IPS-NIHi11 (cell line): ENCODE data around the gene POGZ.
"Not testable (repeated sequence)": the region's sequence is repeated elsewhere in the genome, so short reads cannot be mapped to it uniquely, and the experiment has no call there.

Experiments
- DNase-seq: peaks from one replicate; pipeline ENCODE4 v3.0.0; 2012; ENCODE audit warnings: mixed read lengths, low spot score

Gene POGZ

DNA sequence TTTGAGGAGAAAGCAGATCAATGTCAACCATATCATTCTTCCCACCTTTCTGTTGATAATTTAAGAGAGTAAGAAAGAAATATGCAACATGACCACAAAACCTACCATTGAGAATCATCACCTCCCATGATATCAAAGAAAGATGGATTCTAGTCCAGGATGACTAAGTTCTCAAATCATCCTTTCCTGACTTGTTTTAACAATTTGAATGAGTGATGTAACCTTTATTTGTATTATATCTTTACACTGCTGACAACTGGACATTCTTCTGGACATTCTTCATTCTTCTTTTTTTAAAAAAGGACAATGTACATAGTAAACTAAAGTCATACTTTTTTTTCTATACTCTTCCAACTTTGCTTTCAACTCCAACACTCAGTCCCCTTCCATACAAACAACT lies 50.4 kb downstream of the POGZ start:
- DNase-seq = no peak

DNA sequence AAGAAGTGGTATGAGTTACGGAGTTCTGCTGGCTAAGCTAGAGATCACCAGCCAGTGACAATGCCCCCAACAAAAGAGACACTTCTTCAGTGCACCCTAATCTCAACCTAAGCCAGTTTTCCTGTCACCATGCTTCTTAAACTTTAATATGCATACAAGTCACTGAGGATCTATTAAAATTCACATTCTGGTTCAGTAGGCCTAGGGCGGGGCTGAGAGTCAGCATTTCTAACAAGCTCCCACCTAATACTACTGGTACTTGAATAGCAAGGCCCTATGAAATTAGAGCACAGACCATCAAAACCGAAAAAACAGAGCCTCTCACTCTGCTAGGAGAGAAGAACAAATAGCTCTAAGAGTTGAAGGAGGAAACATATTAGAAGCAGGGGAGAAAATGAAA lies 52.0 kb downstream of the POGZ start:
- DNase-seq = no peak

DNA sequence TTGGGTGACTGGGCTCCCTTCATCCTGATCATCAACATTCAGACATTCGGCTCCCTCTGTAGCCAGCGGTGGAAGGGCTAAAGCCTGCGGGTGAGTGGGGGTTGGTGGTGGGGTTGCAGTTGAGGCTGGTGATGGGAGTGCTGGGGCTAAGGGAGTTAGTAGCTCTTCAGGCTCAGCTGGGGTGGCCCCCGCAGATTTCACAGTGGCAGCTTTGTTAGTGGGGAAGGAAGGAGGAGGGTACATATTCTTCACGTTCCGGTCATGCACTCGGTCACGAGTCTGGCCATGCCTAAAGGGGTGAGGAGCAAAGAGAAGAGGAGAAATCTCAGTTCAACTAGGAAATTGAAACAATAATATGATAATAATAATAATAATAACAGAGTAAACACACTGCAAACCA lies 53.1 kb downstream of the POGZ start:
- no peak for DNase-seq

DNA sequence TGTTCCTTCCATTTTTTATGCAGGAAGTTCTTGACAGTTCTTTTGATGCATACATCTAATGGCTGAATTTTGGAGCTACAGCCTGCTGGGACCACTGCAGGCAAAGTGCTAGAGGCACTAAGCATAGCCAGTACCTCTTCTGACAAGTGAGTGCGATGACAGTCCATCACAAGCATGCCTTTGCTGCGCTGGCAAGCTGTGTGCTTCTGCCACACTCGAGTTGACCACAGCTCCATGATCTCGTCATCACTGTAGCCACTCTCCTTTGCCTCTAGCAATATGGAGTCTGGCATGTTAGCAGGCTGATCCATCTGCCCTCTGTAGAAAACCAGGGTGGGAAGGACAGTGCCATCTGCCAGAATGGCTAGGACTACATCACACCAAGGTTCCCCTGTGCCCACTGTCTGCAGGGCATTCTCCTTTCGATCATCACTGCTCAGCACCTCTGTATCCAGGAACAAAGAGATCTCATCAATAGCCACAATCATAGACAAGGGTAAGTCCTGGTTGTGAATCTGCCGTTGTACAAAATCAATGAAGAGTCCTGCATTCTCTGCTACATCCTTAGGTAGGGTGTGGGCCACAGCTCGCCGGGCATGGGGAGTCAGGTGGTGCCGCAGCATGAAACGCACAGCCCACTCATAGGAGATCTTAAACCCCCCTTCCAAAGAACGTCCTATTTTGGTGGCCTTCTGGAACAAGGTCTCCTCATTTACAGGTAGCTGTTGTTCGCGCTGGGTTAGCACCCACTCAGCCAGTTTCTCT lies 53.9 kb downstream of the POGZ start:
- no peak for DNase-seq

DNA sequence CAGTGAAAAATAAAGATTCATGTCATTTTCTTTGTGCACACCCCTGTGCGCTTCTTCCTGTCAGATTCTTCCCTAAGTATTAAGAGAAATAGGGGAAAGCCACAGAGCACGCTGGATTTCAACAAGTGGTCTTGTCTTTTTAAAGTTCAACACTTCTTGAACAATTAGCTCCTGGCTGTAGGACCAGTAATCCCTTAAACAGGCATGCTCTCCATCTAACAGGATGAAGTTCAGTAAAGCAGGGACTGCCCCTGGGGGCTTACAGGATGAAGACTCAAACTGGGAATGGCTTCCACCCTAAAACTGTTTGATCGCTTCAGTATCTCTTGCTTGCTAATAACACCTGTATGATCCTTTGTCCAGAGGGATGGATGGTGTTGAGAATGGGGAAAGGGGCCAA lies 55.7 kb downstream of the POGZ start:
- no peak for DNase-seq

DNA sequence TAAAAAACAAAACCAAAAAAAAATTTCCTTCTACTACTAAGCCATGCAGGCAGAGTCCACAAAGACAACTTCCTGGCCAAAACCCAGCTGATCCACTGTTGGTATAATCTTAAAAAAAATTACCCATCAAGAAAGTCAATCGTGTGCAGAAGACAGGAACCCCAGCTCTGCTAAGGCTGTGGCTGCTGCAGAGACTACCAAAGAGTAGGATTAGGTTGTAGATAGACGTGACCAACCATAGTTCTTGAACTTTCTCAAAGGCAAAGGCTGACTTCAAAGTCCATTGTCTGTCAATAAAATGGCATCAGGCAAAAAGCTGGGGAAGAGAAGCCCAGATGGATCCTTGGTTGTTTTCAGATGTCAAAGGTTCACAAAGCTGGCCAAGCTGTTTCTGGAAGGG lies 56.5 kb downstream of the POGZ start:
- no peak for DNase-seq

DNA sequence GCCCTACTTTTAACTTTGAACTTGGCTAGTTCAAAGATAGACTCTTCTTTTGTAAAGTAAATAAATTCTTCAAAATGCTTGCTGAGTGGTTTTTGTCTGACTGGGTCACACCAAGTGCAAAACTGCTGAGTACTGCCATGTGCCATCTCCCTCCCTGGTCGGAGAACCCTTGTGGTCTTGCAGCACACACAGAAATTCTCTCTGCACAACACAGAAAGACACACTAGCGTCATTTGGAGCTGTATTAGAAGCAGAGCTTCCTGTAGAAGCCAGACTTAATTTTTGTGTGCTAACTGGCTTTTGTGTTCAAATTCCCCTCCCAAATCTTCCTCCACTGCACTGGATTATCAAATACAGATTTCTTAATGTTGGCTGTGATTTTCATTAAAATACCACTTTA lies 57.4 kb downstream of the POGZ start:
- no peak for DNase-seq

DNA sequence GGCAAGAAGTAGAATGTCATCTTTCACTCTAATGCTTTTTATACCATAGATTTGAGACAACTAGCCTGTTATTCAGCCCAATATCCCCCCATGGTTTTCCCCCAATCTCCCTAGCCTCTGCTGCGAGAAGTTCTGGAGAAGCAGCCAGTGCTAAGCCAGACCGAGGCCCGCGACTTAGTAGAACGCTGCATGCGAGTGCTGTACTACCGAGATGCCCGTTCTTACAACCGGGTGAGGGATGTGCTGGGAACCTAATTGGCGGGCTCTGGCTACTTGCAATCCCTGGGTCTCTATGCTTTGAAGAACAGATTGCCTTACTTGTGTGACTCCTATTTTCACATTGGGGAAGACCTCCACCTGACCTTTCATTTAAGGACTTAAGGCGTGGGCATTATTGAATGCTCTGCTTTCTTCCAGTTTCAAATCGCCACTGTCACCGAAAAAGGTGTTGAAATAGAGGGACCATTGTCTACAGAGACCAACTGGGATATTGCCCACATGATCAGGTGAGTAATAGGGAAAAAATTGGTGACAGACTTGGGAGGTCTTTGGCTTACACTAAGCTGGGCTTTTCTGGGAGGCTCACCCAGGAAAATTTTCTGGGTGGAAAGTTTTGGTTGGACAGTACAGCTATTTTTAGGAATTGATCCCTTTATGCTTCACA lies 58.0 kb downstream of the POGZ start:
- no peak for DNase-seq

DNA sequence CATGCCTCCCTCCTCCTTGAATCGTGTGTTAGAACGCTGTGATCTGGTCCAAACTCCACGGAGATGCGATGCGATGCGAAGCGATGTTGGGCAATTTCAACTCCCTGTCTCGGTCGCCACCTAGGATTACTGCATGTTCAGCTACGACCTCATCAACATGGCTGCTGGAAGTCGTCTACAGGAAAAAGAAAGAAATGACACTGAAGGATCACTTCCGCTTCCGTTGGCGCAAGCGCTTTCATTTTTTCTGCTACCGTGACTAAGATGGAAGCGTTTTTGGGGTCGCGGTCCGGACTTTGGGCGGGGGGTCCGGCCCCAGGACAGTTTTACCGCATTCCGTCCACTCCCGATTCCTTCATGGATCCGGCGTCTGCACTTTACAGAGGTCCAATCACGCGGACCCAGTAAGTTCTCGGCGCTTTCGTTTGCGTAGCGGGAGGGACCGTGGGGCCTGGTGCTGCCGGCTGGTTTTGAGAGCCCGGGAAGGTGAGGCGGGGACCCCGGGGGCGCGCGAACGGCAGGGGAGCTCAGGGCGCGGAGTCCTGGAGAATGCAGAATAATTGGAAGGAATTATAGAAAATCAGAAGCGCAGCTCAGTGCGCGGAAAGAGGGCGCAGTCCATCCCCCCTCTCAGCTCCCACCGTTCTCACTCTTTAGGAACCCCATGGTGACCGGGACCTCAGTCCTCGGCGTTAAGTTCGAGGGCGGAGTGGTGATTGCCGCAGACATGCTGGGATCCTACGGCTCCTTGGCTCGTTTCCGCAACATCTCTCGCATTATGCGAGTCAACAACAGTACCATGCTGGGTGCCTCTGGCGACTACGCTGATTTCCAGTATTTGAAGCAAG lies 59.7 kb downstream of the POGZ start, which contains the start of gene PSMB4:
Gene PSMB4, plus strand, starts transcription at position 250 of the 848 bp plus-strand sequence. Its CDS starts 15 bp downstream, at position 265.
- peak; percentile 87 for DNase-seq

DNA sequence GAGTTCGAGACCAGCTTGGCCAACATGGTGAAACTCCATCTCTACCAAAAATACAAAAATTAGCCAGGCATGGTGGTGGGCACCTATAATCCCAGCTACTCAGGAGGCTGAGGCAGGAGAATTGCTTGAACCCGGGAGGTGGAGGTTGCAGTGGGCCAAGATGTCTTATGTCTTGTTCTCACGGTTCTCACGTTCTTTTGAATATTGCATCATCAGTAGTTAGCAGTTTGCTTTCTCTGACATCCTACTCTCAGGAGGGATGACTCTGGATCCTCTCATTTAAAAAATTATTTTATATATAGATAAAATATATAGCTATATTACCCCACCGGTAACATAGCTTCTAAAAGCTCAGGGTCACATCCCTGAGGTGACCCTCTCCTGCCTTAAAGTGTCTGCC lies 63.0 kb downstream of the POGZ start:
- DNase-seq = not testable (repeated sequence)

DNA sequence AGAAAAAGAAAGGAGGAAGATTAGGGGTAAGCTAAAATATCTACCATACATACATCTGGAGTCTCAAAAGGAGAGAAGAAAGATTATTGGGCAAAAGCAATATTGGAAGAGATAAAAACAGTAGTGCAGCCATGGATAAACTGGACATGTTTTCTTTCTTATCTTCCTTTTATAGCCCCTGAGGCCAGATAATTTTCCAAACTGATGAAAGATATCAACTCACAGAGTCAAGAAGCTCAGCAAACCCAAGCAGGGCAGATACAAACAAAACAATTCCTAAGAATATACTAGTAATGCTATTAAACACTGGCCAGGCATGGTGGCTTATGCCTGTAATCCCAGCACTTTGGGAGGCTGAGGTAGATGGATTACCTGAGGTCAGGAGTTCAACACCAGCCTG lies 65.7 kb downstream of the POGZ start:
- DNase-seq = no peak

DNA sequence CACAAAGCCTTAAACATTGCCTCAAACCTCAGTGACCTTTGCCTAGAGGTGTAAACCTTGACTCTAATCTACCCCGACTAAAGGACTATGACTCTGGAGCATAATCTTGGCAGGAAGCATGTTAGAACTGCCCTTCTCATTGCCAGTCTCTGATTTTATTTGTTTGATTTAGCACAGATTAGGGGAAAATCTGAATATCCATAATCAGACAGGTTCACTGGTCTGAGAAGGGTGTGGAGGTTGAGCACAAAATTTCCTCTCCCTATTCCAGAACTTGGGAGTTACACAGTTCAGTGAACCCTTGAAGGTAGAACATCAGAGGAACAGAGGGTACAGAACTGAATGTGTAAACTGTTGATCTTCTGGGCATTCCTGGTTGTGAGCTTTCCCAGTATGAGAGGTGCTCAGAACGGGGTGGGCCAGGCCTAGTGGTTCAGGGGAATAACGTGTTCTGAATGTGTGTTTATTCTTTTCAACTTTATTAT lies 68.2 kb downstream of the POGZ start:
- no peak for DNase-seq

DNA sequence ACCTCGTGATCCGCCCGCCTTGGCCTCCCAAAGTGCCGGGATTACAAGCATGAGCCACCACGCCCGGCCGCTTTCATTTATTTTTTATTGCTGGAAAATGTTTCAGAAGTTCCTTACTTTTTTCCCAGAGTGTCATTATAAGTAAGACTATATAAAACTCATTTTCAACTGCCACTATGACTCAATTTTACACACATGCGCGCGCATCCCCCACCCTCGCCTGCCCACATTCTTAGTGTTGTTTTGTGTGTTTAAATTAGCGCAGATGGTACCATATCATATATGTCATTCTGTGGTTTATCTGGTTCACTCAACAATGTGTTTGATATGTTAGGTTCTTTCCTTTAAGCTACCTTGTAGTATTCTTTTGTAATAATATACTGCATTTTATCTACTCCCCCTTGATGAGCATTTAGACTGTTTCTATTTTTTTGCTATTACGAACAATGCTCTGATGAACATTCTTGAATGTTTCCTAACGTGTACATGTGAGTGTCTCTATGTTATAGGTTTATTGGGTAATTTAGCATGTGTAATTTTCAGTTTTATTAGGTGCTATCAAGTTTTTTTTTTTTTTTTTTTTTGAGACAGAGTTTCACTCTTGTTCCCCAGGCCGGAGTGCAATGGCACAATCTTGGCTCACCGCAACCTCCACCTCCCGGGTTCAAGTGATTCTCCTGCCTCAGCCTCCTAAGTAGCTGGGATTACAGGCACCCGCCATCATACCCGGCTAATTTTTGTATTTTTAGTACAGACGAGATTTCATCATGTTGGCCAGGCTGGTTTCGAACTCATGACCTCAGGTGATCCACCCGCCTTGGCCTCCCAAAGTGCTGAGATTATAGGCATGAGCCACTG lies 68.8 kb downstream of the POGZ start:
- DNase-seq = not testable (repeated sequence)

DNA sequence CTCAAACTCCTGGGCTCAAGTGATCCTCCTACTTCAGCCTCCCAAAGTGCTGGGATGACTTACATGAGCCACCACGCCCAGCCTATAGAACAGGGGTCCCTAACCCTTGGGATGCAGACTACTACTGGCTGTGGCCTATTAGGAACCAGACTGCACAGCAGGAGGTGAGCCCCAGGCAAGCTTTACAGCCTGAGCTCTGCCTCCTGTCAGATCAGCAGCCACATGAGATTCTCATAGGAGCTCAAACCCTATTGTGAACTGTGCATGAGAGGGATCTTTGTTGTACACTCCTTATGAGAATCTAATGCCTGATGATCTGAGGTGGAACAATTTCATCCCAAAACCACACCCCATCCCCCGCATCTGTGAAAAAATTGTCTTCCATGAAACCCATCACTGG lies 73.3 kb downstream of the POGZ start:
- DNase-seq = no peak

DNA sequence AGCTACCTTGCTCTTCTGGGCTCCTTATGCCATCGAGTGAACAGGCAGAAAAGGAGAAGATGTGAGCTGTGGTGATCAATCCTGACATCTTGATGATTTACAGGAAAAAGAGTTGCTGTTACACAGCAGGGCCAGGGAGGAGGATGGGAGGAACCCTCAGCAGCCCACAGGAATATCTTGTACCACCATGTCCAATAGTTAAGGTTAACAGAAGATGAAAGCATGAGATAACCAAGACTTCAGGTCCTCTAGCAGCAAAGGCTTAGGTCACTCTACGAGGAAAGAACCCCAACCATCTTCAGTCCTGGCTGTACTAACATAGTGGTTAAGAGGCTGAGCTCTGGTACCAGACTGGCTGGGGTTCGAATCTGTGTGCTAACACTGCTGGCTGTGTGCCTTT lies 74.7 kb downstream of the POGZ start:
- no peak for DNase-seq

DNA sequence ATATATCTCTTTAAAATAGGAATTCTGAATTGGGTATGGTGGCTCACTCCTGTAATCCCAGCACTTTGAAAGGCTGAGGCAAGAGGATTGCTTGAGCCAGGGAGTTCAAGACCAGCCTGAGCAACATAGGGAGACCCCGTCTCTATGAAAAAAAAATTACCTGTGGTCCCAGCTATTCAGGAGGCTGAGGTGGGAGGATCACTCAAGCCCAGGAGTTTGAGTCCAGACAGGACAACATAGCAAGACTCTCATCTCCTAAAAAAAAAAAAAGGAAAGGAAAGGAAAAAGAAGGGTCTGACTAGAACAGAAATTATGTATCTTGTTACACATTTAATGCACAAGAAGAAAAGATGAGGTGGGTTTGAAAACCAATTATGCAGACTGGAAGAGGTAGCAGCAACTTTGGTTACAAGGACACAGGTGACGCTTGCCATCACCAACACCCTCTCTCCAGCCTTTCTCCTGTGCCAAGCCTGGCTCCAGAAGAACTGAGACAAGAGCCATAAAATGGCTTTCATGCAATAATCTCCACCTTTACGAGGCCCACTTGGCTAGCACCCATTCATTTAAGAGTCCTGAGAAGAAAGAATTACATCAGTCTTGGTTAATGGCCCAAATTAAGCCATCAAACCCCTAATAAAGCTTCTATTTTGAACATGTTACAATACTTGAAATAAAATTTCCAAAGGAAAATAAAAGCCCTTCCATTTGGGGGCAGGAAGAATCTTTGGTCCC lies 82.0 kb downstream of the POGZ start:
- DNase-seq = no peak

DNA sequence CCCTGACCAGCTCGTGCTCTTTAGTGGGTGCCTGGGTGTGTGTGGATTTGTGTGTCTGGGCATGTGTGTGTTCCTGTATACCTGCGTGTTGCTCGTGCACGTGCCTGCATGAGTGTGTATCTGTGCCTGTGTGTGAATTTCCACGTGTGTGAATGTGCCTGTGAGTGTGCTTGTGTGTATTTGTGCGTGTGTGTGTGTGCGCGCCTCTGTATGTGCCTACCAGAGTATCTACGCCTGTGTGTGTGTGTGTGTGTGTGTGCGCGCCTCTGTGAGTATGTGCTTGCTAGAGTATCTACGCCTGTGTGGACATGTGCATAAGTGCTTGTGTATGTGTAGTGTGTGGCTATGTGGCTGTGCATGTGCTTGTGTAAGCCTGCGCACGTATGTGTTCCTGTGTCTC lies 86.1 kb downstream of the POGZ start:
- DNase-seq = no peak

DNA sequence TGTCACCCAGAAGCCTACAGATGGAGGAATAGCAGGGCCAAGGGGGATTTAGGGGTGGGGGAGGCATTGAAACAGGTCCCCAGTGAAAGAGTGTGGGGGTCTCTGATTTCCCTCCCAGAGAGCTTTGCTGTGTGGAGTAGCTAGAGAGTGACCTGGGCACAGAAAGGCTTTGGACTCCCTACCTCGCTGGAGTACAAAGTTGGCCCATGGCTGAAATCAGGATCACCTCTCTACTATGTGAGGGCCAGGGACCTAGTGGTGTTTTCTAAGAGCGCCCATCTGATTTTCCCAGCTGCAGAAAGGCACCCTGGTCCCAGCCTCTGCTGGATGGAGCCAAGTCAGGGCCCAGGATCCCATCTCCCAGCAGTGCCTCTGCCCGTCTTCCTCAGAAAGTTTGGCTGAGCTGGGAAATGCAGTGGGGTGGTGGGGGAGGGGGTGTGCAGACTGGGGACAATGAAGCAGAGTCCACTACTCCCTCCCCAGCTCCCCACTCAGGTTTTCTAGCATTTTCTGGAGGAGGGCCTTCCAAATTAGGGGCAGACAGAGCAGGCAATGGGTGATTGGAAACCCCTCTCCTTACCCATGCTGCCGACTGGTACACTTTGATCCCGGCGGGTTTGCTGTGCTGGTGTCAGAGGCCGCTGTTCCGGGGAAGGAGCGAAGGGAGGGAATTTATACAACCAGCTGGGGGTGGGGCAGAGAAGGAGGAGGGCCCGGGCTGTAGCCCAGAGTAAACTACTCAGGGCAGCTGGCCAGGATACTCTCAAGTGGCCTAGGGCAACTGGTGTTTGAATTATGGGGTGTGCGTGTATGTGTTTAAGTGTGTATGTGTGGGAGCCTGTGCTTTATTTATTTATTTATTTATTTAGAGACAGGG lies 87.0 kb downstream of the POGZ start, which contains the start of gene SELENBP1:
Gene SELENBP1, minus strand, starts transcription at position 648 of the 877 bp plus-strand sequence. Its CDS starts 64 bp downstream, at position 584.
- DNase-seq = peak; percentile 81

DNA sequence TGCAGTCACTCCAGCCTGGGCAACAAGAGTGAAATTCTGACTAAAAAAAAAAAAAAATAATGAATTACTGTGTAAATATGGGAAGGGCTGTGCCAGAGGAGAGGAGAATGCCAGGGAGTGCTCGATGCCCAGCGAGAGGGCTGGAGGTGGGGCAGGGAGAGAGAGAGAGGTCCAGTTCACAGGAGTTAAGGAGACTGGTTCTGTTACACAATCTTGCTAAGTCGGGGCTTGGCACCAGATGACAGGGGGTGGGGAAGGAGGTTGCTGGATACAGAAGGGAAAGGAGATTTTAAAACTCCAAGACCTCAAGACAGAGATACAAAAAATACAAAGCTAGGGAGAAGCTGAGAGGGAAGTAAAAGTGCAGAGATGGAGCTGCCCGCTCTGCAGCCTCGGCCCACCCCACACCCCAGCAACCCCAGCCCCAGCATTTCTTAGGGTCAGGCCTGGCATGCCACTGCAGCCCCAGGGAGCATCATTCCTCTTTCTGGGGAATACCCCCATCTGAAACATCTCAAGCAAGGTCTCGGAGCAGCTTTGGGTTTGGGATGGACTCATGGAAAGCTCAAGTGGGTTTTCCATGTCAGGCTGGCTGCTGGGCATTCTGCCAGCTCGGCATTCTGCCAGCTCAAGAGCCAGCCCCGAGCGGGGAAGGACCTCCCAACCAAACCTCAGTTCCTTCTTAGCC lies 87.8 kb downstream of the POGZ start:
- DNase-seq = no peak
